IMR-90 (cell line): ENCODE measurements around the gene CFAP52.

Experiments
- CEBPB ChIP-seq: IDR thresholded peaks from 2 replicates; pipeline ENCODE4 v1.6.1; 2012; ENCODE audit warnings: low read depth, low read length, improper control_type of control experiment
- FOS ChIP-seq: fragments of 150-350 bp; IDR thresholded peaks from 2 replicates; pipeline ENCODE4 v1.6.1; 2016; ENCODE audit warnings: low read depth, low read length
- MAFK ChIP-seq: IDR thresholded peaks from 2 replicates; pipeline ENCODE4 v1.6.1; 2012; ENCODE audit warnings: low read depth, low read length, improper control_type of control experiment
- NFE2L2 ChIP-seq: fragments of 150-350 bp; IDR thresholded peaks from 2 replicates; pipeline ENCODE4 v1.6.1; 2016; ENCODE audit warnings: low read depth, mild to moderate bottlenecking, low read length
- POLR2A ChIP-seq: IDR thresholded peaks from 2 replicates; pipeline ENCODE4 v1.6.1; 2012; ENCODE audit warnings: mild to moderate bottlenecking, low read depth, low read length
- RFX5 ChIP-seq: IDR thresholded peaks from 2 replicates; pipeline ENCODE4 v1.8.0; 2012; ENCODE audit warnings: low read depth, mild to moderate bottlenecking, low read length, moderate library complexity
- TF ChIP-seq, protein P1 (sequence below): conservative IDR thresholded peaks from 2 replicates; pipeline ENCODE4 v1.5.1; 2012; ENCODE audit warnings: mild to moderate bottlenecking, low read depth, low read length, improper control_type of control experiment

- no peak for TF ChIP-seq NFE2L2
- TF ChIP-seq, protein P1, sequence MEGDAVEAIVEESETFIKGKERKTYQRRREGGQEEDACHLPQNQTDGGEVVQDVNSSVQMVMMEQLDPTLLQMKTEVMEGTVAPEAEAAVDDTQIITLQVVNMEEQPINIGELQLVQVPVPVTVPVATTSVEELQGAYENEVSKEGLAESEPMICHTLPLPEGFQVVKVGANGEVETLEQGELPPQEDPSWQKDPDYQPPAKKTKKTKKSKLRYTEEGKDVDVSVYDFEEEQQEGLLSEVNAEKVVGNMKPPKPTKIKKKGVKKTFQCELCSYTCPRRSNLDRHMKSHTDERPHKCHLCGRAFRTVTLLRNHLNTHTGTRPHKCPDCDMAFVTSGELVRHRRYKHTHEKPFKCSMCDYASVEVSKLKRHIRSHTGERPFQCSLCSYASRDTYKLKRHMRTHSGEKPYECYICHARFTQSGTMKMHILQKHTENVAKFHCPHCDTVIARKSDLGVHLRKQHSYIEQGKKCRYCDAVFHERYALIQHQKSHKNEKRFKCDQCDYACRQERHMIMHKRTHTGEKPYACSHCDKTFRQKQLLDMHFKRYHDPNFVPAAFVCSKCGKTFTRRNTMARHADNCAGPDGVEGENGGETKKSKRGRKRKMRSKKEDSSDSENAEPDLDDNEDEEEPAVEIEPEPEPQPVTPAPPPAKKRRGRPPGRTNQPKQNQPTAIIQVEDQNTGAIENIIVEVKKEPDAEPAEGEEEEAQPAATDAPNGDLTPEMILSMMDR = no peak
- no peak for TF ChIP-seq POLR2A
- TF ChIP-seq MAFK = no peak
- TF ChIP-seq CEBPB = no peak
- TF ChIP-seq FOS = no peak
- TF ChIP-seq RFX5 = no peak
Observed at GRCh38 chr17:9646546-9646885, 70.1 kb downstream of the CFAP52 start.
